ENCODE data around the gene HSPA2. TPM values are rescaled to one million over a fixed set of nuclear protein-coding genes. Genes with fewer than 3 reads are reported as not detected.

Gene HSPA2
- total RNA-seq, 1 donor from 2014 or later, result 11.4 TPM

GRCh38 chr14:64536488-64537245, 3.9 kb upstream of the HSPA2 start:
- Histone ChIP-seq H3K9me3 (peaks cover 6% of the 10 kb centered on the region), H3K27ac (no peak overlapping the region), H3K4me1 (peaks cover 4% of the 10 kb centered on the region), H3K36me3 (no peaks in the 10 kb centered on the region), H3K27me3 (ENCODE audit: low read depth) (peaks cover 7% of the 10 kb centered on the region), H3K4me3 (no peak overlapping the region)
- no peak for ATAC-seq
- TF ChIP-seq, protein P1, sequence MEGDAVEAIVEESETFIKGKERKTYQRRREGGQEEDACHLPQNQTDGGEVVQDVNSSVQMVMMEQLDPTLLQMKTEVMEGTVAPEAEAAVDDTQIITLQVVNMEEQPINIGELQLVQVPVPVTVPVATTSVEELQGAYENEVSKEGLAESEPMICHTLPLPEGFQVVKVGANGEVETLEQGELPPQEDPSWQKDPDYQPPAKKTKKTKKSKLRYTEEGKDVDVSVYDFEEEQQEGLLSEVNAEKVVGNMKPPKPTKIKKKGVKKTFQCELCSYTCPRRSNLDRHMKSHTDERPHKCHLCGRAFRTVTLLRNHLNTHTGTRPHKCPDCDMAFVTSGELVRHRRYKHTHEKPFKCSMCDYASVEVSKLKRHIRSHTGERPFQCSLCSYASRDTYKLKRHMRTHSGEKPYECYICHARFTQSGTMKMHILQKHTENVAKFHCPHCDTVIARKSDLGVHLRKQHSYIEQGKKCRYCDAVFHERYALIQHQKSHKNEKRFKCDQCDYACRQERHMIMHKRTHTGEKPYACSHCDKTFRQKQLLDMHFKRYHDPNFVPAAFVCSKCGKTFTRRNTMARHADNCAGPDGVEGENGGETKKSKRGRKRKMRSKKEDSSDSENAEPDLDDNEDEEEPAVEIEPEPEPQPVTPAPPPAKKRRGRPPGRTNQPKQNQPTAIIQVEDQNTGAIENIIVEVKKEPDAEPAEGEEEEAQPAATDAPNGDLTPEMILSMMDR (IDR thresholded peaks at IDR 0.05), result no peak
- no peak for DNase-seq
- intact Hi-C loops (cut with DNase I), result no loop called here

- ATAC-seq (no peak), DNase-seq (peak; percentile 58)
- peaks cover 4% of the 10 kb centered on the region for H3K4me1 ChIP-seq
- H3K4me3 ChIP-seq, result peak overlapping the region; percentile 78
- TF ChIP-seq, protein P1 (IDR thresholded peaks at IDR 0.05), result no peak
- intact Hi-C loops (cut with DNase I), result no loop called here
- peaks cover 7% of the 10 kb centered on the region for H3K9me3 ChIP-seq
- H3K36me3 ChIP-seq, result no peaks in the 10 kb centered on the region
- H3K27ac ChIP-seq, result no peak overlapping the region
- H3K27me3 ChIP-seq (ENCODE audit: low read depth), result peaks cover 10% of the 10 kb centered on the region
These were observed 875 bp downstream of the HSPA2 start for GRCh38 chr14:64541261-64541971.

- Histone ChIP-seq H3K36me3 (no peaks in the 10 kb centered on the region), H3K4me1 (peaks cover 4% of the 10 kb centered on the region), H3K4me3 (peak overlapping the region; percentile 78), H3K27me3 (ENCODE audit: low read depth) (peaks cover 10% of the 10 kb centered on the region), H3K27ac (no peak overlapping the region), H3K9me3 (peaks cover 7% of the 10 kb centered on the region)
- no peak for DNase-seq
- ATAC-seq, result no peak
- intact Hi-C loops (cut with DNase I), result no loop called here
- TF ChIP-seq, protein P1 (IDR thresholded peaks at IDR 0.05), result no peak
These were observed 1.7 kb downstream of the HSPA2 start for GRCh38 chr14:64541972-64542835.

GRCh38 chr14:64542836-64543201, 2.3 kb downstream of the HSPA2 start:
- ATAC-seq, result no peak
- intact Hi-C loops (cut with DNase I), result no loop called here
- no peak for DNase-seq
- H3K27me3 ChIP-seq (ENCODE audit: low read depth), result peaks cover 10% of the 10 kb centered on the region
- H3K36me3 ChIP-seq, result no peaks in the 10 kb centered on the region
- H3K4me3 ChIP-seq, result peak overlapping the region; percentile 78
- H3K27ac ChIP-seq, result no peak overlapping the region
- peaks cover 4% of the 10 kb centered on the region for H3K4me1 ChIP-seq
- TF ChIP-seq, protein P1 (IDR thresholded peaks at IDR 0.05), result no peak
- peaks cover 7% of the 10 kb centered on the region for H3K9me3 ChIP-seq

DNA sequence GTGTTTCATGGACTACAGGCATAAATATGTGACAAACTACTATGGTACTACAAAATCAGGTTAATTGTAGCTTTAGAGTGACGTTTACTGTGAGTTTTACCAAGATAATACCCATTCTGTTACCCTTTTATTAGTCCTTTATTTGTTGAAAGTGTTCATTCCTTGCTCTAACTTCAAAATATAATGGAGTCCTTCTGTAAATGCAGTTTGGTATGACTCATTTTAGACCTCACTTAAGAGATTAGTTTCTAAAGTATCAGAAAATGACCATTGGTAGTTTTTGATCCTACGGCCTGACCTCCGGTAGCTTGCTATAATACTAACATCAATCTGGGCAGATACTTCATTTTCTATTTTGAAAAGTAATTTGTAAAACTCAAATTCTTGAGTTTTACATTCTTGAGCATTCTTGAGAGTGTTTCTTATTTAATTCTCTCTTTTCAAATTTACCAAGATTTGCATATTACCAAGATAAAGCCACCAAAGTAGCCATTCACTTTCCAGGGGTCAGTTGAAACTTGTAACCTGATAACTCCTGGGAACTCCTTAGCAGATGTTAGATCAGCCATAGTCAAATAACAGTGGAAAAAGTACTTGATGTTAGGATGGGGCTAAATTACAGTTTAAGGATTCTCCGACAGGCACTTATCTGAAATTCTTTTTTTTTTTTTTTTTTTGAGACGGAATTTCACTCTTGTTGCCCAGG, 4.2 kb downstream of the HSPA2 start:
- H3K27ac ChIP-seq, result no peak overlapping the region
- H3K4me3 ChIP-seq, result no peak overlapping the region
- peaks cover 10% of the 10 kb centered on the region for H3K27me3 ChIP-seq (ENCODE audit: low read depth)
- TF ChIP-seq, protein P1 (IDR thresholded peaks at IDR 0.05), result no peak
- peaks cover 7% of the 10 kb centered on the region for H3K9me3 ChIP-seq
- DNase-seq (no peak), ATAC-seq (no peak)
- H3K36me3 ChIP-seq, result no peaks in the 10 kb centered on the region
- intact Hi-C loops (cut with DNase I), result no loop called here
- peaks cover 10% of the 10 kb centered on the region for H3K4me1 ChIP-seq
